HG02885 (cell line): Measurements from ENCODE around the gene OR10A4.
"Not testable (repeated sequence)": the region's sequence is repeated elsewhere in the genome, so short reads cannot be mapped to it uniquely, and the experiment has no call there.

Experiments
- ATAC-seq: cut with Tn5 transposase; IDR thresholded peaks from one replicate; pipeline ENCODE4 v1.9.1; 2021; ENCODE audit warnings: mild to moderate bottlenecking; ENCODE audit not compliant: unreplicated experiment, poor library complexity

Gene OR10A4, protein sequence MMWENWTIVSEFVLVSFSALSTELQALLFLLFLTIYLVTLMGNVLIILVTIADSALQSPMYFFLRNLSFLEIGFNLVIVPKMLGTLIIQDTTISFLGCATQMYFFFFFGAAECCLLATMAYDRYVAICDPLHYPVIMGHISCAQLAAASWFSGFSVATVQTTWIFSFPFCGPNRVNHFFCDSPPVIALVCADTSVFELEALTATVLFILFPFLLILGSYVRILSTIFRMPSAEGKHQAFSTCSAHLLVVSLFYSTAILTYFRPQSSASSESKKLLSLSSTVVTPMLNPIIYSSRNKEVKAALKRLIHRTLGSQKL

DNA sequence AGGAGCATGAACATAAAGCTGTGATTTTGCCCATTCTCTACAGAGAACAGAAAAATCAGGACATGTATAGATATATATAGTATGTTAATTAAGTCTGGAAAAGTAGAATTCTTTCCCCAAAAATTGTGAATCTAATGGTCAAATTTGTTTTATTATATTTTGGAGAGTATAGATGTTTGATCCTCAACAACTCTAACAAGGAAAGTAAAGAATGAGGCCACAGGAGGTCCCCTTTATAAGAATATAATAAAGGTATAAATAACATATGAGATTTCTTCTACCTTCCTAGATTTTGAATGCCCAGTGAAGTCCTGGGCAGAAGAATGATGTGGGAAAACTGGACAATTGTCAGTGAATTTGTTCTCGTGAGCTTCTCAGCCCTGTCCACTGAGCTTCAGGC lies at the start of gene OR10A4:
OR10A4 (plus strand) TSS at position 301 of the 400 bp plus-strand sequence; CDS start at position 324, 23 bp downstream.
- ATAC-seq: no peak

DNA sequence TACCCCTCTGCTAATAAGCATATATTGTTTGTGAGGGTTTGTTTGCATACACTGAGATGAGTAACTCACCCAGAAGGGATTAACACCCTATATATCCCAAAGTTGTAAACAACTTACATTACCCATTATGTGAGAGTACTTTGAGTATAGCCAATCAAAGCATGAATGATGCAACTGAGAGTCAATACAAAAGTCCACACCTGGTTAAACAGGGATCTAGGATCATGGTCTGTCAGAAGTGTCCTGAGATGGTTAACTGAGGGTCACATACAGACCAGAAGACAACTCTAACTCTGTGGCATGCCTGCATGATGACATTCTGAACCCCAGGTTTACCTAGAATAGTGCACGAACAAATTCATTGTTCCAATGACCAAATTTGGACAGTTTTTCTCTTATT lies 48.3 kb upstream of the OR10A4 start:
- ATAC-seq: no peak

DNA sequence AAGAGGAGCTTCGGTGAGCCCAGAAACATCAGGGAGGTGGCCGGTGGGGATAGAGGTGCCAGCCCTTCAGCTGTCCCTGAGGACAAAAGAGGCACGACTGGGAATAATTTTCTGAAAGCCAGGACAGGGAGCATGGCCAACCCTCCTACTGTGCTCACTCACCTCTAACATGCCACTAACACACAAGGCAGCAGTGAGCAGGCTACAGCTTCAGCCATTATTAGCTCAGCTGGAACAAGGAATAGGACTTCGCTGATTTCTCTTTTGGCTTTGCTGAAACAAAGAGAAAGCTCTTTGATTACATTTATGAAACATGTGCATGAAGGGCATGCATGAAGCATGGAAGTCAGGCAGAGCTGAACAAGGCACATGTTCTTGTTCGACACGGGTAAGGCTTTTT lies 43.1 kb upstream of the OR10A4 start:
- ATAC-seq: no peak

DNA sequence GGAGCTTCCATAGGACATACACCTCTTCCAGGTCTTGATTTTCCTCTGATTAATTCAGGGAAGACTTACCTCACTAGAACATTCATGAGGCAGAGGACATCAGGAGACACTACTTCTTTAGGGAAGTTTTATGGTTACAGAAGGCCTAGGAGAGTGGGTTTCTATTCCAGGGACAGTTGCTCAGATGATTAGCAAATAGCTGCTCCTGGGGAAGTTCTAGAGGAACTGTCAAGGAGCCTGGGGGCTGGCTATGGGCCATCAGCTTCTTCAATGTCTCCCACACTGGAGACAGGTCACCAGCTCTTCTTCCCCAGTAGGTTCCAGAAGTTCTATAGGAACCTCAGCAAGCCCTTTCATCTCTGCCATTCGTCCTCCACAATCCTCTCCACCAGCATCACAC lies 42.4 kb upstream of the OR10A4 start:
- no peak for ATAC-seq

DNA sequence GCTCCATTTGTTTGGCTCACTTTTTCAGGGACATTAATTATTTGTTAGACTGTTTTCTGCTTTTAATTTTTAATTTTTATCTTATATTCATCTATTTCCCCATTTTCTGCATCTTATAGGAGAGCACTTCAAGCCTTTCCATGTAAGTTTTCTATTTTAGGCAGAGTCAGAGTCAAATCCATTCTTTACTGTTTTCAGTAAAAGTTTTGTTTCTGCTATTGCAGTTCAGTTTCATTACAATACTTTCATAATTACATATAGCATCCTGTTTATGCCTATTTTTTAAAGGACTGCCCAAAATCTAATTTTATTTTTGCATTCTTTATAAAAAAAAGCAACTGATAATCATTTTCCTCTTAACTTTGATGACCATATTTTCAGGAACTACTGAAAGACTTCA lies 34.7 kb upstream of the OR10A4 start:
- no peak for ATAC-seq

DNA sequence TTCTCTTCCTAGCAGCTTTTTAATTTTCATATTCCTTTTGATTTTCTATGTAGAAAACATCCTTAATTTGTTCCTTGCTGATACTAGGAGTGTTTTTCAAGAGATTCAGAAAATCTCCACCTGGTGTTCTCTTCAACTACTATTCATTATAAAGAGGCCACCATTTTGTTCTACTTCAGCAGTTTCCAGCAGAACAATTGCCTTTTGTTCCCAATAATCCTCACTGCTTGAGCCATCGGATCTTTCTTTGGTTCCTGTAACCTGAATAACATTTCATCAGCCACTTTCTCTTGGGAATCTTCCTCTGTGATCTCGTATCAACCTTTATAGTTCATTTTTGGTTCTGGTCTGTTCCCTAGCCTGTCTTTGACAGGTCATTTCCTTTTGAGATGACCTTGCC lies 32.8 kb upstream of the OR10A4 start:
- no peak for ATAC-seq

DNA sequence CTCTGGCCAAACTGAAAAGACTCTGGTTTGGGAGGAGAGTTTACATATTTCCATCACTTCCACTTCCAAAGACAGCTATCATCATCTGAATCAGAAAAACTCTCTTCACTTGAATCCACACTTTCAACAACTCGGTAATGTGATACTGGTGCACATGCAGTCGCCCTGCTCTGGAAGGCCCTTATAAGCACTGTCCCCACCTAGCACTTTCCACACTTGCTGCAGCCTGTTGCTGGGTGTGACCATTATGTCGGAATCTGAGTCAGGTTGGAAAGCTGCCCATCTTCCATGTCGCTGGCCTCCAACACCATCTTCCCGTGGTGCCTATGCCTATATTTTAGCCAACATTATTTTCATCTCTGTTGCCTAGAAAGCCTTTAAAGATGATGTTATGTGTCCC lies 32.1 kb upstream of the OR10A4 start:
- ATAC-seq: no peak

DNA sequence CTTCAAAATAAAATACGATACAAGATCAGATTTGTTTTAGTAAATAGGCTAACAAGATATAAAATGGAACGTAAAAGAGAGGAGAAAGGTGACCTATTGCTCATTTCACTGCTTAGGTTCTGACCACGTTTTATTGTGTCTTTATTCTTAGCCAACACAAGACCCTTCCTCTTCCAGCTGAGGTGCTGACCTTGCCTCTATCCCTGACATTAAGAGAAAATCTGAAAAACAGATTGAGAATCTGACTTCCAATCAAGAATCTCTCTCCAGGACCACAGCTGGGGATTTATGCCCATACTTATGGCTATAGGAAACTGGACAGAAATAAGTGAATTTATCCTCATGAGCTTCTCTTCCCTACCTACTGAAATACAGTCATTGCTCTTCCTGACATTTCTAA lies 31.0 kb upstream of the OR10A4 start, which contains the start of gene OR10A5:
OR10A5 (plus strand) TSS at position 301 of the 400 bp plus-strand sequence; CDS start at position 301, 0 bp downstream.
- no peak for ATAC-seq

DNA sequence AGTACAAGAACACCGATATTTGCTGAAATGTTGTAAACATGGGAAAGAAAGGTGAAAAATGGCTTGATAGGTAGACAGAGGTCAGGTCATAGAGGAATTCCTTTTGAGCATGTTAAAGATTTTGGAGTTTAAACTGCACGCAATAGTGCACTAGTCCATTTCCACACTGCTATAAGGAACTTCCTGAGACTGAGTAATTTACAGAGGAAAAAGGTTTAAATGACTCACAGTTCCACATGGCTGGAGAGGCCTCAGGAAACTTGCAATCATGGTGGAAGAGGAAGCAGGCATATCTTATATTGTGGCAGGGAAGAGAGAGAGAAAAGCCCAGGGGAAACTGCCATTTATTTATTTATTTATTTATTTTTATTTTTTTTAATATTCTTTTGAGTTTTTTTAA lies 25.9 kb upstream of the OR10A4 start:
- ATAC-seq: no peak

DNA sequence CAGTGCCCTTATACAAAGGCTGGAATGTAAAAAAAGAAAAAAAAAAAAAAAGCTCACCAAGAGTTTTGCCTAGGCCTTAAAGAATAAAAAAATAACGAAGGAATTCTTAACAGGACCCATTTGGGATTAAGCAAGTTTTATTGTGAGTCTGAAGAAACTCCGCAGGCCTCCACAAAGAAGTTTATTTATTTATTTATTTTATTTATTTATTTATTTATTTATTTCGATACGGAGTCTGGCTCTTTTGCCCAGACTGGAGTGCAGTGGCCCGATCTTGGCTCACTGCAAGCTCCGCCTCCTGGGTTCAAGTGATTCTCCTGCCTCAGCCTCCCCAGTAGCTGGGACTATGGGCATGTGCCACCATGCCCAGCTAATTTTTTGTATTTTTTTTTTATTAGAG lies 21.6 kb upstream of the OR10A4 start:
- ATAC-seq: not testable (repeated sequence)

DNA sequence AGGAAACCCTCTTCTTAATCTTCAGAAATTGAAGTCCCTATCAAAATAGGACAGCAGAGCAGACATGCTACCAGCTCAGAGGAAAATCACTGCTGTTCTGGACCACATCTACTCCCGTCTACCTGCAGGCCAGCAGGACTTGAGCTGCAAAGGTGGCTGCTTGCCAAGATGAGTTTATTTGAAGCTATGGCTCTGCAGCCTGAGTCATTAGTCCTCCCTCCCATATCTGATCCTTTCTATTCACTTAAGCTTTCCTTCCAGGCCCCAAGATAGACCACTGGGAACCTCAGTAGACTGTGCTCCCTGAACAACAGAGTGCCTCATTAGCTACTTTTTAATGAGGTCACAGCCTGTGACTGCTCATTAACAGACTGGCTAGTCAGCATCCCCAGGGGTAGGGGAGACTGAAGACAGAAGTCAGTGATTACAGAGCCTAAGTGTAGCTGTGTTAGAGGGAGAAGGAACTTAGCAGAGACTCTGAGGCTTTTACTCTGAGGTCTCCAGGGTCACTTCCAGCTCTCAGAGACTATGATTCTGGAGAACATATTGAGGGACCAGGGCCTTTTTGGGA lies 20.4 kb upstream of the OR10A4 start:
- ATAC-seq: no peak

DNA sequence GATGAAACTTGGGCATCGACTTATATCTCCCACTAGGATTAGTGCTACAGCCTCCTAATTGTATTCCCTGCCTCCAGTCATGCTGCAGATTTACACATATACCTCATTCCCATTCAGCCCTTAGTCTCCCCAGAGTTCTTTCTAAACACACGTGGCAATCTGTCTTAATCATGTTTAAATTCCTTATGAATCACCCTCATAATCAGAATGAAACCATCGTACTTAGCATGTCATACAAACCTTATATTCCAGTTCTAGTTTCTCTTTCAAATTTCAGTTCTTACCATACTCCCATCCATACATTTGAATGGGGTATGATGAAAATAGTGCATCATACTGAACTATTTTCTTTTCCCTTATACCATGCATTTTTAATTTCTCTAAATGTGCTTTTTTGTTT lies 19.6 kb upstream of the OR10A4 start:
- ATAC-seq: peak; percentile 90

DNA sequence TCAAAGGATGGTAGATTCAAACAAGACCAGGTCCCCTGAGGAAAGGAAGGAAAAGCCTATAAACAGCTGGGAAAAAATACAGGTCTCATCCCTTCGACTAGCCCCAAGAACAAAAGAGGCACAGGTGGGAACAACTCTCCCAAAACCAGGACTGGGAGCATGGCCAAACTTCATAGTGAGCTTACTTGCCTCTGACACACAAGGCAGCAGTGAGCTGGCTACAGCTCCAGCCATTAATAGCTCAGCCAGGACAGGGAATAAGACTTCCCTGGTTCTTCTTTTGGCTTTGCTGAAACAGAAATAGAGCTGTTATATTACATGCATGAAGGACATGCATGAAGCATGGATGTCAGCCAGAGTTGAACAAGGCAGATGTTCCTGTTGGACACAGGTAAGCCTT lies 13.5 kb upstream of the OR10A4 start, which contains the start of gene OR10A2:
OR10A2 (plus strand) TSS at position 97 of the 400 bp plus-strand sequence. CDS start 6,698 bp downstream, outside the sequence.
- ATAC-seq: no peak

DNA sequence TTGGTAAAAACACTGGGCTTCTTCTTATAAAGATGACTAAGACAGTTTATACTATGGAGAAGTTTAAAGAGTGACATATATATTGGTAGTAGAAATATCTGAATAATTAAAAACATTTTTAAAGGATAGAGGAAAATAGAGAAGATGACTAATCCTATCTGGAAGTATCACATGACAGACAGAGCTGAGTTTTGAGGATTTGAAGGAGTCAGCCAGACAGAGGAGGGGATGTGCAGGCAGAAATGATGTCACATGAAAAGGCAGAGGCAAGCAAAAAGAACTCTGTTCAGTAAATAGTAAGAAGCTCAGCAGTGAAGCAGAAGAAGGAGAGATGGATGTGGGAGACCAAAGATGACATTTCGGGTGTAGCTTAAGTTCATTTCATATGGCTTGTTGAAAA lies 12.0 kb upstream of the OR10A4 start:
- ATAC-seq: no peak

DNA sequence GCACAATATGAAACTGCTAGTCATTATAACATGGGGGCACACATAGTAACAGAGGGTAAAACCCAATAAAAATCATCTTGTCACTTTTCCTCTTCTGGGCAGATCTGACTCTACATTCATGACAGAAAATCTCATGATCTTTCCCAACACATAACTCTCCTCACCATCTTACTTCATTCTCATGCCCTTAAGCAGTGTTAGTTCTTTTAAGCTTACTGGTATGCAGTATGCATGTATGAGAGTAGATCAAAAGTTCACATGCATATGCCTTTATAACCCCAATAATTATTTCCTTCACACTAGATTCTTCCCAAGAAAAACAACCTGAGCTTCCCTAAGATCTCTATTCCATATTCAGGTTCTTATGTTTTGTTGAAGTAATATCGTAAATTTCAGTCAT lies 5.1 kb upstream of the OR10A4 start:
- no peak for ATAC-seq

DNA sequence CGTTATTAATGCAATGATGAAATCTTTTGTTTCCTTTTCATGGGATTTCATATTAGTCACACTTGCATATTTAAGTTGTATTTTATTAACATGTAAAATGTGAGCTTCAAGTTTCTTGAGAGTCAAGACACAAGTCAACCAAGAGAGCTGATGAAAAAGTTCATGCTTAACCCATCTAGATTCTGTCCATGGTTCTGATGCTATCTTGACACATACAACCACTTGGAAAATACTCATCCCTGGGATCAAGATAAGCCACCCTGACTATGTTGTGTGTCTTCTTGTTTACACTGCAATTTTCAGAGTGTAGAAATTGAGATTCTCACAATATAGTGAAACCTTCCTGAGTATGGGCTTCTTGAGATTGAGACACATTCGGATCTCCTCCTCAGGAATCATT lies 664 bp upstream of the OR10A4 start:
- no peak for ATAC-seq

DNA sequence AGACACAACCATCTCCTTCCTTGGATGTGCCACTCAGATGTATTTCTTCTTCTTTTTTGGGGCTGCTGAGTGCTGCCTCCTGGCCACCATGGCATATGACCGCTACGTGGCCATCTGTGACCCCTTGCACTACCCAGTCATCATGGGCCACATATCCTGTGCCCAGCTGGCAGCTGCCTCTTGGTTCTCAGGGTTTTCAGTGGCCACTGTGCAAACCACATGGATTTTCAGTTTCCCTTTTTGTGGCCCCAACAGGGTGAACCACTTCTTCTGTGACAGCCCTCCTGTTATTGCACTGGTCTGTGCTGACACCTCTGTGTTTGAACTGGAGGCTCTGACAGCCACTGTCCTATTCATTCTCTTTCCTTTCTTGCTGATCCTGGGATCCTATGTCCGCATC lies 489 bp downstream of the OR10A4 start:
- ATAC-seq: no peak

DNA sequence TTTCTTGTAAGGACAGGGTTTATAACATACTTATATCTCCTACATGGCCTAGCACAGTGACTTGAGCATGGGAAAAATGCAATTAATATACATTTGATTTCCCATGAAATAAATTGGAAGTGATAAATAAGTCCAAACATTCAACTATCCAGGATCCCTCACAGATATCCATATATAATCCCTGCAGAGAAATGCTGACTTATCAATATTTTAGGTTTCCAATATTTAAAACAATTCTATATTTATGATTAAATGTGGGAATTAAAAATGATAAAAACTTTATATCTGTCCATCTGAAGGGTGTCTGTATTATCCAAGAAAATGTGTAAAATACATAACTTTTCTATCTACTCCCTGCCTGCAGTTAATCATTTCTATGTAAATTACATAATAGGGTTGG lies 6.3 kb downstream of the OR10A4 start:
- ATAC-seq: no peak

DNA sequence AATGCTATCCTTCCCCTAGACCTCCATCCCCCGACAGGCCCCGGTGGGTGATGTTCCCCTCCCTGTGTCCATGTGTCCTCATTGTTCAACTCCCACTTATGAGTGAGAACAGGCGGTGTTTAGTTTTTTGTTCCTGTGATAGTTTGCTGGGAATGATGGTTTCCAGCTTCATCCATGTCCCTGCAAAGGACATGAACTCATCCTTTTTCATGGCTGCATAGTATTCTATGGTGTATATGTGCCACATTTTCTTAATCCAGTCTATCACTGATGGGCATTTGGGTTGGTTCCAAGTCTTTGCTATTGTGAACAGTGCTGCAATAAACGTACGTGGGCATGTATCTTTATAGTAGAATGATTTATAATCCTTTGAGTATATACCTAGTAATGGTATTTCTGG lies 11.3 kb downstream of the OR10A4 start:
- ATAC-seq: not testable (repeated sequence)

DNA sequence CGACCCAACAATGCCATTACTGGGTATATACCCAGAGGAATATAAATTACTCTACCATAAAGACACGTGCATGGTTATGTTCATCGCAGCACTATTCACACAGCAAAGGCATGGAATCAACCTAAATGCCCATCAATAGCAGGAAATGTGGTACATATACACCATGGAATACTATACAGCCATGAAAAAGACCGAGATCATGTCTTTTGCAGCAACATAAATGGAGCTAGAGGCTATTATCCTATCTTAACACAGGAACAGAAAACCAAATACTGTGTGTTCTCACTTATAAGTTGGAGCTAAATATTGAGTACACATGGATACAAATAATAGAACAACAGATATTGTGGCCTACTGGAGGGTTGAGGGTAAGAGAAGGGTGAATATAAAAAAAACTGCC lies 12.4 kb downstream of the OR10A4 start:
- ATAC-seq: no peak

DNA sequence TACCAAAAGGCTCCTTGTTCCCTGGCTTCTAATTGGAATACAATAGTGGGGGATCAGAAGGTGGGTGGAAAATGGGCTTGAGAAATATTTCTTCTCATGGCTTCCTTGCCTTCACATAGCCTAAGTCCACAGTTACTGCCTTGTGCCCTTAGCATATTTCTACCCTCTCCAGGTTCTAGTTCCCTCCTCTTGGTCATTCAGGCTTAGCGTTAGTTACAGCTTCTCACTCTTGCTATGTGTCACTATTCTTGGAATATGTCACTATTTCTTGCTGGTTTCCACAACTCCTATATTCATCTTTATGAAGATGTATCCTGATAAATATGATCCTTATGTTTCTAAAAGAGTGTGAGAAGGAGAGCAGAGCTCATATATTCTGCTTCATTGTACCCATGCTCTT lies 13.4 kb downstream of the OR10A4 start:
- ATAC-seq: no peak

DNA sequence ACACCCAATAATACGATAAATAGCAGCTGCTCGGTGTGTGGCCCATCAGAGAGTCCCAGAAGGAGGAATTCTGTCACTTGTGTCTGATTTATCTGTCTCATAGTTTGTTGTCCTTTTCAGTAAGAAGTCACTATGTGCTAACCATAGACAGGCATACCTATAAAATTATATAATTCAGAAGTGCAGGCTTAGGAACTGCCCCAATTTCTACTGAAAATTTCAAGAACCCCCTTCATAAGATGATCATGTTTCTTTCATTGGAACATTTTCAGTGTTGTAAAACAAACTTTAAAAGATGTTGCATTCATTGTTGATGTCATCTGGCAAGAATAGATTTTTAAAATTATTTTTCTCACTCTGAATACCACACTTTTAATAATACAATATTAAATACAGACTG lies 16.0 kb downstream of the OR10A4 start, which contains the start of gene OR2D2:
OR2D2 (minus strand) TSS at position 101 of the 400 bp plus-strand sequence; CDS start at position 101, 0 bp downstream.
- no peak for ATAC-seq
